ENCODE results near the gene CHTOP.

Gene CHTOP

DNA sequence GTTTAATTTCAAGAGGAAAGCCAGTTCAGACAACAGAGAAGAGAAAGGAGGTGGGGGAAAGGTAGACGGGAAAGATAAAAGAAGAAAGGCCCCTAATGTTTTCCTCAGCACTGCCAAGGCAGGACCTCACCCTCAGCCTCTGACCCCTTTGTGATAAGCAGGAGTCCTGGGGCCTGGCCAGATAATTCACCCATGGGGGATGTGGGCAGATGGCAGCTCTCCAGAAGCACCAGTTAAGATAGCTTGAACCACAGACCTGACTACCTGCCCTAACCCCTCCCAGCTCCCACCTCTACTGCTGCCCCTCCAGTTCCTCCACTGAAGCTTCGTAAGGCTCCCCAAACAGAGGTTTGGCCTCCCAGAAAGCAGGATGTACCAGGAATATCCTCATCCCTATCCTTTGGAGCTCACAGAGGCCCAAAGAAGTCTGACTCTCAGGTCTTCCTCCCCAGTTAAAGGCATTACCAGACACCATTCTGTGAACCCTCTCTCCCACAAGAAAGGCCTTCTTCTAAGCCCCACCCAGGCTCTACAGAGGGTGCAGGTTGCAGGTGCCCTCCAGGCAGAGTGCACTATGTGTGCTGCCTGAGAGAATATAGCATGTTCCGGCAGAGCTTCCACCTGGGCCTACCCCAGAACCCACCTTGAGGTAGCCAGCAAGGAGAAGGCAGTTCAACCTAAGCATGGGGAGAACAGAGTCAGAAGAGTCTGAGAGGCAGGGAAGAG lies 15.4 kb downstream of the CHTOP start:
- Histone ChIP-seq H3K27me3 (ENCODE audit: insufficient read depth, low read length) (no peaks in the 10 kb centered on the region), H3K9me3 (ENCODE audit: insufficient read depth, low read depth, low read length) (peaks cover 1% of the 10 kb centered on the region), H2AK5ac (ENCODE audit: low read length) (no peak overlapping the region), H3K79me2 (ENCODE audit: control insufficient read depth, insufficient read depth, low read length, poor library complexity) (no peaks in the 10 kb centered on the region), H3K4me2 (ENCODE audit: low read length) (no peak overlapping the region), H3K18ac (ENCODE audit: low read length) (no peak overlapping the region), H3K79me1 (ENCODE audit: low read length) (no peaks in the 10 kb centered on the region), H3K14ac (ENCODE audit: low read length) (no peak overlapping the region), H2BK12ac (ENCODE audit: low read length) (no peak overlapping the region), H3K4me1 (ENCODE audit: control insufficient read depth in 1 of 2, insufficient read depth in 2 of 2, low read length in 2 of 2) (peaks cover 0 to 4% of the 10 kb centered on the region in 2 experiments), H3K9ac (ENCODE audit: low read length) (no peak overlapping the region), H2BK120ac (ENCODE audit: insufficient read depth, low read length, poor library complexity) (no peak overlapping the region), H3K36me3 (ENCODE audit: control insufficient read depth in 1 of 2, insufficient read depth in 2 of 2, low read length in 2 of 2) (peaks cover 7 to 18% of the 10 kb centered on the region in 2 experiments), H4K8ac (ENCODE audit: low read depth, low read length) (no peak overlapping the region), H3K23ac (ENCODE audit: low read length) (no peak overlapping the region), H2BK5ac (ENCODE audit: low read depth, low read length, poor library complexity) (no peak overlapping the region), H2AFZ (ENCODE audit: insufficient read depth, low read length, poor library complexity) (no peak overlapping the region), H3K4me3 (ENCODE audit: low read depth, low read length) (no peak overlapping the region), H3K4ac (ENCODE audit: low read depth, low read length) (no peak overlapping the region), H4K12ac (ENCODE audit: low read depth, low read length) (no peak overlapping the region), H4K91ac (ENCODE audit: low read depth, low read length) (no peak overlapping the region), H3K27ac (ENCODE audit: low read depth, low read length) (no peak overlapping the region)
- no peak for DNase-seq
- no CpG with 5 or more reads among the region's 3 CpGs for WGBS (ENCODE audit: extremely low coverage, insufficient coverage, insufficient read length)

DNA sequence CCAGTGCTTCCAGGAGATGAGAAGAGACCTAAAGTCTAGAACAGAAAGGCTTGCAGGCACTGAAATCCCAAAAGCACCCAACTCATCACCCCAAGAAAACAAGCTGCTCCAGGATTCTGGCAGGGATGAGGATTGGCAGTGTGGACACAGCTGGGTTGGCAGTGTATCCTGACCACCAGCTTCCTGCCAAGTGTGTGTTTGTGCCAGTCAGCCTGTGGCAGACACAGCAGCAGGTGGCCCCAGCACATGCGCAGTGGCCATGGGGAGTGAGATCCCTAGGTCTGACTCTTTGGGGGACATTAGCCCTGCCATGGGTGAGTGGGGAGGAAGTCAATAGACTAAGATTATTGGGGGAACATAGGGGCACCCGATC lies 16.0 kb downstream of the CHTOP start:
- no peak overlapping the region for H3K14ac ChIP-seq (ENCODE audit: low read length)
- H4K12ac ChIP-seq (ENCODE audit: low read depth, low read length): no peak overlapping the region
- peaks cover 7 to 16% of the 10 kb centered on the region in 2 experiments for H3K36me3 ChIP-seq (ENCODE audit: control insufficient read depth in 1 of 2, insufficient read depth in 2 of 2, low read length in 2 of 2)
- H2BK120ac ChIP-seq (ENCODE audit: insufficient read depth, low read length, poor library complexity): no peak overlapping the region
- H3K4me2 ChIP-seq (ENCODE audit: low read length): no peak overlapping the region
- H3K9me3 ChIP-seq (ENCODE audit: insufficient read depth, low read depth, low read length): peaks cover 1% of the 10 kb centered on the region
- no CpG with 5 or more reads among the region's 2 CpGs for WGBS (ENCODE audit: extremely low coverage, insufficient coverage, insufficient read length)
- no peaks in the 10 kb centered on the region for H3K79me2 ChIP-seq (ENCODE audit: control insufficient read depth, insufficient read depth, low read length, poor library complexity)
- H3K4me1 ChIP-seq (ENCODE audit: control insufficient read depth in 1 of 2, insufficient read depth in 2 of 2, low read length in 2 of 2): peaks cover 0 to 4% of the 10 kb centered on the region in 2 experiments
- H2BK5ac ChIP-seq (ENCODE audit: low read depth, low read length, poor library complexity): no peak overlapping the region
- H2AFZ ChIP-seq (ENCODE audit: insufficient read depth, low read length, poor library complexity): no peak overlapping the region
- H3K79me1 ChIP-seq (ENCODE audit: low read length): no peaks in the 10 kb centered on the region
- H3K9ac ChIP-seq (ENCODE audit: low read length): no peak overlapping the region
- no peak overlapping the region for H3K18ac ChIP-seq (ENCODE audit: low read length)
- H2AK5ac ChIP-seq (ENCODE audit: low read length): no peak overlapping the region
- H4K91ac ChIP-seq (ENCODE audit: low read depth, low read length): no peak overlapping the region
- H3K27ac ChIP-seq (ENCODE audit: low read depth, low read length): no peak overlapping the region
- H3K4me3 ChIP-seq (ENCODE audit: low read depth, low read length): no peak overlapping the region
- no peak overlapping the region for H3K4ac ChIP-seq (ENCODE audit: low read depth, low read length)
- no peak overlapping the region for H3K23ac ChIP-seq (ENCODE audit: low read length)
- no peak overlapping the region for H4K8ac ChIP-seq (ENCODE audit: low read depth, low read length)
- DNase-seq: no peak
- H3K27me3 ChIP-seq (ENCODE audit: insufficient read depth, low read length): no peaks in the 10 kb centered on the region
- H2BK12ac ChIP-seq (ENCODE audit: low read length): no peak overlapping the region

DNA sequence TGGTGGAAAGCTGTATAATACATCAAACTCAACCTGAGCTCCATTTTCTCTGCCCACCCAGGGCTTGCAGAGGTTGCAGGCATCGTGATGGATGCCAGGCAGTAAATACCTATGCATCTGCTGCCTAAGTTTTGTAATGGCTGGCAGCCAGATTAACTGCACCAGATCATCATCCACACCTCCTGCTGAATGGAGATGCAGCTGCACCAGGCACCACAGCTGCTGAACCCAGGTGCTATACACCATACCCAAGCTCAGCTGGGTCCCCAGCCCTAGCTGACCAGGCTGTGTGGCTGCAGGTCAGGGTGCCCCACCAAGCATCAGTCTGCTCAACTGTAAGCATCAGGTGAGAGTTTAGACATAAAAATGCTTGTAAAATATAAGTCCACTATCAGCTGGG lies 17.9 kb downstream of the CHTOP start:
- H4K12ac ChIP-seq (ENCODE audit: low read depth, low read length): no peak overlapping the region
- no peak for DNase-seq

DNA sequence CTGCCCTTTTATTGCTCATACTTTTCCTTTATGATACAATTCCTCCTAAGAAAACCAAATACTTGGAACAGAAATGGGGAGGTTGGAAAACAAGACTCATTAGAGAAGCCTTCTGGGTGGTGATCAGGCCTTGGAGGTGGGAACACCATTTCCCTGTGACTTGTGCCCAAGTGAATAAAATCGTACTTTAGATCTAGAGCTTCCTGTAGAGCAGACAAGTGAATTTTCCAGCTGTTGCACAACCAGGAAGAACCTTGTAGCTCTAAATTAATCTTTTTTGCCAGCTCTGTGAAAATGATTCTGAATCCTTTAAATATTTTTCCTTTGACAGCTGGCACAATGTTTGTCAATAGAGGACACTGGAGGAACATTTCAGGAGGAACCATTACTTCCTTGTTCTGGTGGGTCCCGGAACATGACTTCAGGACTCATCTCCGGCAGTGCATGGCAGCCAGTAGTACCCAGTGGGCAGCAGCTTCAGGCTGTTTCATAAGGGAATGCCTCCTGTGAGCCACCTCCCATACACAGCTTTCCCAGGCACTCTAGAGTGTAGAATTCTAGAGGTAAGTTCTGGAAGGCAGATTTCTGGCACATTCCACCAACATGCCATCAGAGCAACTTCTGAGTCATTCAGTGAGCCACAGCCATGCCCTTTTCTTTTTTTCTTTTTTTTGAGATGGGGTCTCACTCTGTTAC lies 19.1 kb downstream of the CHTOP start:
- H3K14ac ChIP-seq (ENCODE audit: low read length): no peak overlapping the region
- H2BK5ac ChIP-seq (ENCODE audit: low read depth, low read length, poor library complexity): no peak overlapping the region
- H3K23ac ChIP-seq (ENCODE audit: low read length): no peak overlapping the region
- no CpG with 5 or more reads among the region's 3 CpGs for WGBS (ENCODE audit: extremely low coverage, insufficient coverage, insufficient read length)
- H2AK5ac ChIP-seq (ENCODE audit: low read length): no peak overlapping the region
- H2AFZ ChIP-seq (ENCODE audit: insufficient read depth, low read length, poor library complexity): no peak overlapping the region
- no peak overlapping the region for H3K27ac ChIP-seq (ENCODE audit: low read depth, low read length)
- H3K79me1 ChIP-seq (ENCODE audit: low read length): no peaks in the 10 kb centered on the region
- peak; percentile 46 to 72 for DNase-seq
- H3K18ac ChIP-seq (ENCODE audit: low read length): no peak overlapping the region
- H3K36me3 ChIP-seq (ENCODE audit: control insufficient read depth in 1 of 2, insufficient read depth in 2 of 2, low read length in 2 of 2): no peaks in the 10 kb centered on the region
- no peak overlapping the region for H3K9ac ChIP-seq (ENCODE audit: low read length)
- H2BK12ac ChIP-seq (ENCODE audit: low read length): no peak overlapping the region
- H3K27me3 ChIP-seq (ENCODE audit: insufficient read depth, low read length): no peaks in the 10 kb centered on the region
- no peaks in the 10 kb centered on the region for H3K79me2 ChIP-seq (ENCODE audit: control insufficient read depth, insufficient read depth, low read length, poor library complexity)
- no peak overlapping the region for H3K4ac ChIP-seq (ENCODE audit: low read depth, low read length)
- no peak overlapping the region for H3K4me3 ChIP-seq (ENCODE audit: low read depth, low read length)
- H4K91ac ChIP-seq (ENCODE audit: low read depth, low read length): no peak overlapping the region
- no peak overlapping the region for H2BK120ac ChIP-seq (ENCODE audit: insufficient read depth, low read length, poor library complexity)
- no peak overlapping the region for H4K12ac ChIP-seq (ENCODE audit: low read depth, low read length)
- no peak overlapping the region for H4K8ac ChIP-seq (ENCODE audit: low read depth, low read length)
- H3K4me2 ChIP-seq (ENCODE audit: low read length): no peak overlapping the region
- H3K4me1 ChIP-seq (ENCODE audit: control insufficient read depth in 1 of 2, insufficient read depth in 2 of 2, low read length in 2 of 2): peaks cover 0 to 3% of the 10 kb centered on the region in 2 experiments
- H3K9me3 ChIP-seq (ENCODE audit: insufficient read depth, low read depth, low read length): peaks cover 1% of the 10 kb centered on the region

More for the DNA sequence above, 17.9 kb downstream of the CHTOP start:
- H2BK120ac ChIP-seq (ENCODE audit: insufficient read depth, low read length, poor library complexity): no peak overlapping the region
- no peak overlapping the region for H3K9ac ChIP-seq (ENCODE audit: low read length)
- H3K27me3 ChIP-seq (ENCODE audit: insufficient read depth, low read length): no peaks in the 10 kb centered on the region
- no peak overlapping the region for H2BK12ac ChIP-seq (ENCODE audit: low read length)
- H3K79me1 ChIP-seq (ENCODE audit: low read length): no peaks in the 10 kb centered on the region
- H2AFZ ChIP-seq (ENCODE audit: insufficient read depth, low read length, poor library complexity): no peak overlapping the region
- H3K79me2 ChIP-seq (ENCODE audit: control insufficient read depth, insufficient read depth, low read length, poor library complexity): no peaks in the 10 kb centered on the region
- no peak overlapping the region for H3K4ac ChIP-seq (ENCODE audit: low read depth, low read length)
- H3K4me1 ChIP-seq (ENCODE audit: control insufficient read depth in 1 of 2, insufficient read depth in 2 of 2, low read length in 2 of 2): peaks cover 0 to 4% of the 10 kb centered on the region in 2 experiments
- H3K36me3 ChIP-seq (ENCODE audit: control insufficient read depth in 1 of 2, insufficient read depth in 2 of 2, low read length in 2 of 2): no peaks in the 10 kb centered on the region
- no peak overlapping the region for H3K23ac ChIP-seq (ENCODE audit: low read length)
- no CpG with 5 or more reads among the region's 1 CpG for WGBS (ENCODE audit: extremely low coverage, insufficient coverage, insufficient read length)
- no peak overlapping the region for H4K8ac ChIP-seq (ENCODE audit: low read depth, low read length)
- no peak overlapping the region for H2BK5ac ChIP-seq (ENCODE audit: low read depth, low read length, poor library complexity)
- no peak overlapping the region for H3K14ac ChIP-seq (ENCODE audit: low read length)
- H3K9me3 ChIP-seq (ENCODE audit: insufficient read depth, low read depth, low read length): peaks cover 1% of the 10 kb centered on the region
- no peak overlapping the region for H2AK5ac ChIP-seq (ENCODE audit: low read length)
- H3K4me2 ChIP-seq (ENCODE audit: low read length): no peak overlapping the region
- no peak overlapping the region for H4K91ac ChIP-seq (ENCODE audit: low read depth, low read length)
- no peak overlapping the region for H3K4me3 ChIP-seq (ENCODE audit: low read depth, low read length)
- H3K18ac ChIP-seq (ENCODE audit: low read length): no peak overlapping the region
- H3K27ac ChIP-seq (ENCODE audit: low read depth, low read length): no peak overlapping the region

Measured in trophoblast cell (in vitro differentiated cells and primary cell).